ENCODE data around the gene KIAA0232.

Gene KIAA0232, protein sequence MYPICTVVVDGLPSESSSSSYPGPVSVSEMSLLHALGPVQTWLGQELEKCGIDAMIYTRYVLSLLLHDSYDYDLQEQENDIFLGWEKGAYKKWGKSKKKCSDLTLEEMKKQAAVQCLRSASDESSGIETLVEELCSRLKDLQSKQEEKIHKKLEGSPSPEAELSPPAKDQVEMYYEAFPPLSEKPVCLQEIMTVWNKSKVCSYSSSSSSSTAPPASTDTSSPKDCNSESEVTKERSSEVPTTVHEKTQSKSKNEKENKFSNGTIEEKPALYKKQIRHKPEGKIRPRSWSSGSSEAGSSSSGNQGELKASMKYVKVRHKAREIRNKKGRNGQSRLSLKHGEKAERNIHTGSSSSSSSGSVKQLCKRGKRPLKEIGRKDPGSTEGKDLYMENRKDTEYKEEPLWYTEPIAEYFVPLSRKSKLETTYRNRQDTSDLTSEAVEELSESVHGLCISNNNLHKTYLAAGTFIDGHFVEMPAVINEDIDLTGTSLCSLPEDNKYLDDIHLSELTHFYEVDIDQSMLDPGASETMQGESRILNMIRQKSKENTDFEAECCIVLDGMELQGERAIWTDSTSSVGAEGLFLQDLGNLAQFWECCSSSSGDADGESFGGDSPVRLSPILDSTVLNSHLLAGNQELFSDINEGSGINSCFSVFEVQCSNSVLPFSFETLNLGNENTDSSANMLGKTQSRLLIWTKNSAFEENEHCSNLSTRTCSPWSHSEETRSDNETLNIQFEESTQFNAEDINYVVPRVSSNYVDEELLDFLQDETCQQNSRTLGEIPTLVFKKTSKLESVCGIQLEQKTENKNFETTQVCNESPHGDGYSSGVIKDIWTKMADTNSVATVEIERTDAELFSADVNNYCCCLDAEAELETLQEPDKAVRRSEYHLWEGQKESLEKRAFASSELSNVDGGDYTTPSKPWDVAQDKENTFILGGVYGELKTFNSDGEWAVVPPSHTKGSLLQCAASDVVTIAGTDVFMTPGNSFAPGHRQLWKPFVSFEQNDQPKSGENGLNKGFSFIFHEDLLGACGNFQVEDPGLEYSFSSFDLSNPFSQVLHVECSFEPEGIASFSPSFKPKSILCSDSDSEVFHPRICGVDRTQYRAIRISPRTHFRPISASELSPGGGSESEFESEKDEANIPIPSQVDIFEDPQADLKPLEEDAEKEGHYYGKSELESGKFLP (N-terminal part only)

DNA sequence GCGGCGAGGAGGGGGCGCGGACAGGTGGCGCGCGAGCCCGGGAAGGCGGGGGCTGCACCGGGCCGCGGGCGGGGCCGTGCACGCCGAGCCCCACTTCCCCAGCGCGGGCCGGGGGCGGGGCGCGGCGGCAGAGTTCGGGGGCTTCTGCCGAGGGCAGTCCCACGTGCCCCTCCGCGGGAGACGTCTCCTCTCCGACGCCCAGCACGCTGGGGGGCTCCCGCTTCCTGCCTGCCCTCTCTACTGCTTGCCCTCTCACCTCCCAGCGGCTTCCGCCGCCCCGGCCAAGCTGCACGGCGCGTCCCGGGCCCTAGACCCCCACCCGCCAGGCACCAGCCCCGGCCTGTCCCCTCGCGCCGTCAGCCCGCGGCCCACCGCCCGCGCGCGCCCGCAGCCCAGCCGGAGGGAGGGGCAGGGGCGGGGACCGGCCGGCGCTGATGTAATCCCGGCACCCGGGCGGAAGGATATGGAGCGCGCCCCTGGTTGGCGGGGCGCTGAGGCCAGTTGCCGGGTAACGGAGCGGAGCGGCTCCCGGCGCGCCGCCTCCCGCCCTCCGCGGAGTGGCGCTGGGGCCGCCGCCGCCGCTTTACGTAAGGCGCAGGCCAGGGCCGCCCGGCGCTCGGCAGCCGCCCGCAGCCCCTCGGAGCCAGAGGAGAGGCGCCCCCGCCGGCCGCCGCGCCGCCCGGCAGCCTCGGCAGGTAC is at the start of gene KIAA0232:
Gene KIAA0232 (plus strand): TSS at position 581 of the 699 bp plus-strand sequence. CDS start 41,727 bp downstream, outside the sequence.
- DNase-seq: peak; percentile 69

DNA sequence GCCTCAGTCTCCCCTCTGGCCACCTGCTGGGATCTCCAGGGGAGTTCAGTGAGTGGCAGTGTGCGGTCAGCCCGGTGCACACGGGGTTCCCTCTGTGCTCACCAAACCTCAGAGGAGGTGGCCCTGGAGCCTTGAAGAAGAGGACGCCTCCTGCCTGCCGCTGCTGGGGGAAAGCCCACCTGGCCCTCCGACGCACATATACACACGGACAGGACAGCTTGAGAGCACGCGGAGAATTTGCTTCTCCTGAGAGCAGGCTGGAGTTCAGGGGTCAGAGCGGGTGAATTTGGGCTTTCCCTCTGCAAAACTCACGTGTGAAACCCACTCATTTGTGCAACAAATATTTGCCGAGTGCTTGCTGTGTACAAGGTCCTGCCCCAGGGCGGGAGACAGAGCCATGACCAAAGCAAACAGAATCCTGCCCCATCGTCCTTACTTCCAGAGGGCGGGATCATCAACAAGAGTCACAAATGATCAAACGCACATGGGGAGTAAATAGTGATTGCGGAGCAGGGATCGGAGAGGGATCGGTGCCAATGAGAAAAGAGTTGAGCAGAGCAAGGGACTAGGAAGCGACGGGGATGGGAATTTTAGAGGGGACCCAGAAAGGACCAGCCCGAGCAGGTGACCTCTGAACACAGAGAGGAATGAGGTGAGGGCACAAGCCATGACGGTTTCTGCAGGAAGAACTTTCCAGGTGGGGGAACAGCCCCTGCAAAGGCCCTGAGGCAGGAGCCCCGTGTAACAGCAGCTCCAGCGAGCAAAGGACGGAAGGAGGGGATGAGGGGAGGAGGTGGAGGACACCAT is 49.0 kb upstream of the KIAA0232 start:
- no peak for DNase-seq

DNA sequence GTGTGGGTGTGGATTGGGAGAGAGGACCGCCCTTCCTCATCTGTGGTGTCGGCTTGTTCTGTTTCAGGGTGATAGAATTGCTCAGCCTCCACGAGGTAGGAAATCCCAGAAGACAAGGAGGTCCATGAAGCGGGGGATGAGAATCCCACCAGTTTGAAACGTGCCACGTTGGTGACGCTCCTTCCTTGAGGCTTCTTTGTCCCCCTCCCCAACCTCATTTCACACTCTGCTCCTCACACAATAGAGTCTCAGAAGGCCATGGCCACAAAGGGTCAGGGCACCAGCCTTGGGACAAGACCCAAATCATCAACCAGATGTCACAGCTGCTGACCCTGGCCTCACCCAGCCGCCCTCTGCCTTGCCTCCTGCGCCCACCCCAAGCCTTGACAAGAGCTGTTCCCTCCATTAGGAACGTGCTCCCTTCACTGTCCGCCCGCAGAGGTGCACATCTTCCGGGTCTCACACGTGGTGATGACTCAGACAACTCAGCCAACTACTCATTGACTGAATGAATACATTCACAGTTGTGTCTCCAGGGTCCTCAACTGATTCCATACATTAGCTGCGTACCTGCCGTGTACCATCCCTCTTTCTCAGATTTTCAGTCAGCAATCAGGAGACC is 48.3 kb upstream of the KIAA0232 start:
- DNase-seq: no peak

DNA sequence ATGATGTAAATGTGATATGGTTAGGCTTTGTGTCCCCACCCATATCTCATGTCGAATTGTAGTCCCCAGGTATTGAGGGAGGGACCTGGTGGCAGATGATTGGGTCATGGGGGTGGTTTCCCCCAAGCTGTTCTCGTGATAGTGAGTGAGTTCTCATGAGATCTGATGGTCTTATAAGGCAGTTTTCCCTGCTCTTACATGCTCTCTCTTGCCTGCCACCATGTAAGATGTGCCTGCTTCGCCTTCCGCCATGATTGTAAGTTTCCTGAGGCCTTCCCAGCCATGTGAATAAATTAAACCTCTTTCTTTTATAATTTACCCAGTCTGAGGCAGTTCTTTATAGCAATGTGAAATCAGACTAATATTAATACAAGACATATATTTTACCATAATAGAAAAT is 42.6 kb upstream of the KIAA0232 start:
- DNase-seq: no peak

DNA sequence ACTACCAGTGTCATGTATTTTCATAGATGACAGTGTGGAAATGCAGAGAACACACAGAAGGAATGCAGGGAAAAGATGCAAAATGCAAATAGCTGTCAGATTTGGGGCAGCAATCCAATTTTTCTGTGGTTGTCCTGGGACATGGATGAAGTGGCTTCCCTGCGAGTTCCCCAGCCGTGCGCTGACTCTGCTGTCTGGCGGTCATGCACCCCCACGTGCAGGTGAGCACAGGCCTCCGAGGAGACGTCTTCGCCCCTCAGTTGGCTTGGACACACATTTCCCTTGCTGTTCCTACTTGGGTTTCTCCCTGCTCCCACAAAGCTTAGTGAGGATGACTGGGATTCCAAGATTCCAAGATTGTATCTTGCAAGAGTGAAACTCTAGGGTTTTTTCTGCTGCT is 42.2 kb upstream of the KIAA0232 start:
- DNase-seq: no peak

DNA sequence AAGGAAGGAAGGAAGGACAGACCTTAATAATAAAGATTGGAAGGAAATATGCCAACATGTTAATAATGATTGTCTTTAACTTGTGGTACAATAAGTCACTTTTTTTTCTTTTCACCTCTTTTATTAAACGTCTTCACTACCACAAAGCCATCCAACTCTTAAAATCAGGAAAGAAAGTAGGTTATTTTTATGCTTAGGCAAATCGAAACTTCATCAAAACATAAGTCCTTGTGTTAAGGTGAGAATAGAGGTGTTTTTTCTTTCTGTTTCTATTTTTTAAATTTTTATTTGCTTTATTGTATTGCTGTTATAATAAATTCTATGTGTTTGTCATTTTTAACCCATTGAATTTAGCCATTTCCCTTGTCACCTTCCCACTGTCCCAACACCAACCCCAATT is 40.0 kb upstream of the KIAA0232 start:
- DNase-seq: no peak

DNA sequence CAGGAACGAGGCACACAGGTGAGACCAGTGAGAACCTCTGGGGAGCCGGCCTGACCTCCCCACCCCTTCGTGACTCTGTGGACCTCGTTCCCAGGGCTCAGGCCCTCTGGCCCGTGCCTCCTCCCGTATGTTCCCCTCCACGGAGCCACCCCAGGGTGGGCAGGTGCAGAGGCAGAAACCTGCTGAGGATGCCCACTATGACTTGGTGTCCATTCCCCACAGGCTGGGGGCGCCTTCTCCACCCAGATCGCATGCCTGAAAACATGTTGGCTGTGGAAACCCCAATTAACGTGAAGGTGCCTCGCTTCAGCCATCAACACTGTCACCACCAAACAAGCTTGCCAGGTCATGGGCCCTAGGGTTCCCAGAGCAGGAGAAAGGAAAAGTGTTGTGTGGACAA is 39.5 kb upstream of the KIAA0232 start:
- DNase-seq: no peak

DNA sequence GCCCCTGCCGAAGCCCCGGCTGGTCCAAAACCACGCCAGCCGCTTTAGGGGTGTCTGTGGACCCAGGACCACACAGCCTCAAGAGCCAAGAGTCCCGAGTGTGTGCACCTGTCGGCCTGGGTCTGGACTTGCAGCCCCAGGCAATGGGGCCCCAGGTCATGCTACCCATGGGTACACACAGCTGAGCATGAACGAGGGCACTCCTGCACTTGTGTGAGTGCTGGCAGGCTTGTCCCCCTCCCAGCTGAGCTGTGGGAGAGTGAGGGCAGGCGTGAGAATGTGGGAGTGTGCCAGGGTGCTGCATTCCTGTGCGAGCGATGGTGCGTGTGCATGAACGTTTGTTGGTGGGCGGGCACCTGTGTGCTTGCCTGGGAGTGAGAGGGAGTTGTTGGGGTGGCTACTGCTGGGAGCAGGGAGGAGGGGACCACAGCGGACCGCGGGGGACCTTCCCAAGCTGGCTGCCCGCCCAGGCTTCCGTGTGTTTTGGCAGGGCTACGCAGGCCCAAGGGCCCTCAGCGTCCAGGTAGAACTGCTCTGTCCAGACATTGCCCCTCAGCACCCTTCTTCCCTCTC is 35.7 kb upstream of the KIAA0232 start:
- no peak for DNase-seq

DNA sequence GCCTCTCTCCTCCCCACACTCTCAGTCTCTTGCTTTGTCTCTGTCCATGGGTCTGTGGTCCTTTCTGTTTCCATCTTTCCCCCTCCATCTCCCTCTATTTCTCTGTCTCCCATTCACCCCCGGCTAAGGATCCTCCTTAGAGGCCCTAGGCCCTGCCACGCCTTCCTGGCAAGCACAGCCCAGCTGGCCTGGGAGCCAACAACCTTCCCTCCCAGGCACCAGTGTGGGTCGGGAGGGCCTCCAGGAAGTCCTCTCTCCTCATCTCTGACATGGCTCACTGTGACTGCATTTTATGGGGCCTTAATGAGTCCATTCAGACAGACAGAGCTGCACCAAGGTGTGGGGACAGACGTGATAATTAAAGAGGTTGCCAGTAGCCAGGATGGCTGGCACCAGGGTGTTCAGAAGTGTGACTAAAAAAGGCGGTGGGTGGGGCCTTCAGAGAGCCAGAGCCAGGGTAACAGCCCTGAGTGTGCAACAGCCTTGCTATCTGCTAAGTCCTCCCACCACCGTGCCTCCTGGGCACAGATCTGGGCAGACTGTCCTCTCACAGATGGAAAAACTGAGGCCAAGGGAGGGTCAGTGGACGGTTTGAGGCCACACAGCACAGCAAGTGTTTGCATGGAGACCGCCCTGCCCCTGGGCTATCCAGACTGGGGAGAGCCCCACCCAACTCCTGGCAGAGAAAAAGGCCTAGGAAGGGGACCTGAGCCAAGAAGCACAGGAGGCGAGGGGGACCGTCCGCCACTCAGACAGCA is 35.1 kb upstream of the KIAA0232 start:
- DNase-seq: peak; percentile 42

DNA sequence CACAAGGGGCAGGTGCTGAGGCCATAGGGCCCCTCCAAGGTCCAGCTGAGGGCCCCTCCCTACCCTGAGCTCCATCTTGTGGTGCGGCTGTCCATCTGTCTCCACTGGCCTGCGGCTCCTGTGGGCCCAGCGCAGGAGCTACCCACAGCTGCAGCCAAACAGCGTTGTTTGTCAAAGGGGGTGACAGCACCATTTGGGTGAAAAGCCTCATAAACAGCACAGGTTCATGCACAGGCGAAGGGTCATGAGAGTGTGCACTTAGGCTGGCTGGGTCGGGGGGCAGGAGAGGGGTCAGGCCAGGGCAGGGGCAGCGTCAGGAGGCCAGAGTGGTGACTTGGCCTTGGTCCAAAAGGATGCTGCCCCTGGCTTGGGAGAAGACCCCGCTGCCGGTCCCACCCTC is 34.2 kb upstream of the KIAA0232 start:
- no peak for DNase-seq

DNA sequence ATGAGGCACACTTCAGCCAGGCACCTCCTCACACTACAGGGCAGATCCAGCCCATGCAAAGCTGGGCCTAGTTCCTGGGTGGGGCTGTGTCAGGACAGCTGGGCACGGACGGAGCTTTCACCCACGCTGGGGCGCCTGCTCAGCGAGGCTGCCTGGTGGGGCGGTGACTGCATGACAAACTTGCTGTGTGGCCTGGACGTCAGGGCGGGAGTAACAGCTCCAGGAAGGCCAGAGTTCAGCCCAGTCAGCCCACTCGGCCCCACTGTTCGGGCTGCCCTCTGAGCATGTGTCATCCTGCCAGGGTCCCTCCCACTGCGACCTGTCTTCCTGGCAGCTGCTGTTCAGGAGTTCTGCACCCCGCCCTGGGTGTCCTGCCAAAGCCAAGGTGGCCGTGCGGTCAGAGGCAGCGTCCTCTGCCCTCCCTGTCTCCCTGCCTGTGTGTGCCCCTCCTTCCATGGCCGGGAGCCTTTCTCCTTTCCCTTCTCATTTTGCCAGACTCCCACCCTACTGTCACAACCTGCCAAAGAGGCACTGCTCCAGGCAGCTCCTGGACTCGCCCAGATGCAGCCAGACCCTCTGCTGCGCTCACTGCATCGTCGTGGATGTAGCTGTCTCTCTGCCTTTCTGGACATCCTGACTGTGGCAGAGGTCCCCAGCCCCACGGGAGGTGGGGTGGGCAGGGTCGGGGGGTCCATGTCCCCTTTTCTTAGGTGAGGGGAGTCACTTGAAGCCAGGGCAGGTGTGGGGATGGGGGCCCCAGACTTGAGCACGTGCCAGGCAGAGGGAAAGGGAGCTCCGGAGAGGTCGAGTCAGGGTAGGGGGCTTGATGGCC is 33.0 kb upstream of the KIAA0232 start:
- DNase-seq: peak; percentile 22

DNA sequence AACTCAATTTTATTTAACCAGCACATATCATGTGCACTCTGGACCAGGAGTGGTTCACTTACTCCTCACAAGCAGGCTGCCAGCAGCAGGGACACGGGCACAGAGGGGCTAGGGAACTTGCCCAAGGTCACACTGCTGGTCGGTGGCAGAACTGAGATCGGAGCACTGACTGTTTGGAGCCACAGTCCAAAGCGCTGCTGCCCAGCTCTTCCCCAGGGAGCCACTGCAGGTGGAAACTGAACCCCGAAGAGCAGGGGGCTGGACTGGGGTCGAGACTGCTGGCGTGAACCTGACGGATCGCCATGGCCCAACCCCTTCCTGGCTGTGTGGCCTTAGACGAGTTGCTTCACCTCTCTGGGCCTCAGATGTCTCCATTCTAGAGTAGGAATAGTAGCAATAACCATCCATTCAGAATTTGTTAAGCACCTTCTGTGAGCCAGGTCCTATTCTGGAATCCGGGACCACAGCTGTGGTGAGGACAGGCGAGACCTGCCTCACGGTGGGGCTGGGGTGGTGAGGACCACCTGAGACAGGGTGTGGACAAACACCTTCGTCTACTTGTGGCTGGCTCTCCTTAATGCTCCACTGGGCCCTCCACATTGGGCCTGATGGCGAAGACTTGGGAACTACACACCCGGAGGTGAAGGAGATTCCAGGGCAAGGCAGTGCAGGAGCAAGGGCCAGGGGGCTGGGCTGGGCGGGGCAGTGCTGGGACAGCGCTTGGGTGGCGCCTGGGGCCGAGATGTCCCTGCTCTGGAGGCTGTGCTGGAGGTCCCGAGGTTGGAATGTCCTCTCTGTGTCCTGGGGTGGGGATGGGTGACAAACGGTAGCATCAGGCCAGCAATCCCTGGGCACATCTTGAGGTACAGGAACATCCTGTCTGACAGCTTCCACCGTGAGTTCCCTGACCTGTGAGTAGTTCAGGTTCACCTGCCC is 32.0 kb upstream of the KIAA0232 start:
- peak; percentile 17 for DNase-seq

DNA sequence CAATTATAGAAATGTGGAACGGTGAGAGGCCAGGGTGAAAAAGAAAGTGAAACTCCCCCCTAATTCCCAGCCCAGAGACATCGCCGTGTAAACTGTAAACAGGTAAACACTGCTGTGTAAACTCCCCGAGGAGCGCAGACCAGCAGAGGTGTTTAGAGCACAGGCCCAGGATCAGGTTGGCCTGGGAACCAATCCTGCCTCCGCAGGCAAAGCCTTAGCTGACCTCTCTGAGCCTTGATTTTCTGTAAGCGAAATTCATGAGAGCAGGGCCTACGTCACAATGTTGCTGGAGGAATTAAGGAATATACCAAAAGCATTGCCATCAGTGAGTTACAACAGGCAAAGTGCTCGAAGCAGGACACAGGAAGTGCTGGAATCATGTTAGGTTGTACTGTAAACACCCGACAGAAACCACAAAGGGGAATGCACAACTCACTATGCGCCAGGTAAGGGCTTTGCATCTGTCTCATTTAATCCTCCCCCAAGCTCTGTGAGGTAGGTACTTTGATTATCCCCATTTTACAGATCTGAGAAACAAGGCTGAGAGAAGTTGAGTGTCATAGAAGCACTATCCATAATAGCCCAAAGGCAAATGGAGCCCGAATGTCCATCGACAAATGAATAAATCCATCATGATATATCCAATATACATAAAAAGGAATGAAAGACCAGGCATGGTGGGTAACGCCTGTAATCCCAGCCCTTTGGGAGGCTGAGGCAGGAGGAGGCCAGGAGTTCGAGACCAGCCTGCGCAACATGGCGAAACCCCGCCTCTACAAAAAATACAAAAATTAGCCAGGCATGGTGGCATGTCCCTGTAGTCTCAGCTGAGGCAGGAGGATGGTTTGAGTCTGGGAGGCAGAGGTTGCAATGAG is 30.7 kb upstream of the KIAA0232 start:
- no peak for DNase-seq

DNA sequence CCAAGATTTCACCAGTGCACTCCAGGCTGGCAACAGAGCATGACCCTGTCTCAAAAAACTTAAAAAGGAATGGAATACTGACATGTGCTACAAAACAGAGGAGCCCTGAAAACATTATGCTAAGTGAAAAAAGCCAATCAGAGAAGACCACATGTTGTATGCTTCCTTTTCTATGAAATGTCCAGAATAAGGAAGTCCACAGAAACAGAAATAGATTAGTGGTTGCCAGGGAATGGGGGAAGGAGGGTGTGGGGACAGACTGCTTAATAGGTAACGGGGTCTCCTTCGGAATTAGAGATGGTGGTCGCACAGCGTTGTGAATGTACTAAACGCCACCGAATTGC is 30.1 kb upstream of the KIAA0232 start:
- DNase-seq: no peak

DNA sequence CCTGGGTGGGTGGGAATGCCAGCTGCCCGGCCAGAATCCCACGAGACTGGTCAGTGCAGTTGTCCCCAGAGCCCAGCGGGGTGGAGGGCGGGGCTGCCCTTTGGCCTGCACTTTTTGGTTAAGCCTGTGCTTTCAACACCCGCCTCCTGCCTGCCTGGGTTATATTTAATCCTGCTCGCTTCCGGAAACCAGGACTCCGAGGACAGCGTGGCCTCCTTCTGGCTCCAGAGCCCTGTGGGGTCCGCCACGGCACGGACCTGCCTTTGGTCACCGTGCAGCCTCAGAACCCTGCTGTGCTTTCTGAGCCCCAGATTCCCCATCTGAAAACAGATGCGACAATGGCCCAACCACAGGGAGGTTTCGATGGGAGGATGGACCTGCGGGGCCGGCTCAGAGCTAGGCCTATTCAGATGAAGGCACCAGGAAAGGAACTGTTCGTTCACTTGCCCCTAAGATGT is 29.4 kb upstream of the KIAA0232 start:
- no peak for DNase-seq

DNA sequence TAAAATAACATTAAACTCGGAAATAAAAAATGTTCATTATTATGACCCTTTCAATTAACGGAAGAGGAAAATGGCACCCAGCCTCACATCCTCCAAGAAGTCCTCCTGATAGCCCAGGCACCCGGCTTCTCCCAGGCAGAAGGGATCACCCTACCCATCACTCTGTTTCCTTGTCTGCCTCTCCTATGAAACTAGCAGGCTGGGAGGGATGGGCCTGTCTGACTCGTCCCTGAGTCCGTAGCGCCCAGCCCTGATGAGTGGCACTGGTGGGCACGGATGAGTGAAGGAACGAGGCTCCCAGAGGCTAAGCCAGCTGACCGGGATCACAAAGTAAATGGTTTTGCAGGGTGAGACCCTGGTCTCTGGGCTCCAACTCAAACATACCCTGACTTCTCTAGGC is 28.6 kb upstream of the KIAA0232 start:
- DNase-seq: no peak

DNA sequence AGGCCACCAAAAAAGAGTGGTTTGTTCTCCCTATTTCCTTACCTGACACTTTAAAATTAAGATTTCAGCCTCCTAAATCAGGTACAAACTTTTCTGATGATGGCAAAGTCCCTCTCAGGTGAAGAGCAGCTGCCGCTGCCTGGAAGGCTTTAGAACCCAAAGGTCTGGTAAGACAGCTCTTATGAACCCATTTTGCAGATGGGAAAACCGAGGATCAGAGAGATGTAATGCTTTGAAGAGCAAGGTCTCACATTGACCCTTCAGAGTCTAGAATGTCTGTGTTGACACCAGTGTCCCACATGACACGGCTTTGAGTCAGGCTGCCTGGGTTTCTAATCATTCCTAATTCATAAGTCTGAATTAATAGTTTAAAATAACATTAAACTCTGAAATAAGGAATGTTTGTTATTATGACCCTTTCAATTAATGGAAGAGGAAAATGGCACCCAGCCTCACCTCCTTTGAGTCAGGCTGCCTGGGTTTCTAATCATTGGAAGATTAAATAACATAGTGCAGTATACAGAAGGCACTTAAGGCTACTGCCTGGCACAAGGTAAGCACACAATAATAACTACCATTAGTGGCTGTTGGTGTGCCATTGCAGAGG is 27.9 kb upstream of the KIAA0232 start:
- no peak for DNase-seq

All from NCI-H510A (cell line).